SH-SY5Y (cell line): ENCODE measurements around the gene ABLIM2.

ENCODE experiments used
- GATA2 ChIP-seq: IDR thresholded peaks from 2 replicates; pipeline ENCODE4 v1.6.1; 2011; ENCODE audit warnings: mild to moderate bottlenecking, low read depth, low read length
- GATA3 ChIP-seq: IDR thresholded peaks from 2 replicates; pipeline ENCODE4 v1.6.1; 2011; ENCODE audit warnings: low read depth, mild to moderate bottlenecking, low read length, moderate library complexity

DNA sequence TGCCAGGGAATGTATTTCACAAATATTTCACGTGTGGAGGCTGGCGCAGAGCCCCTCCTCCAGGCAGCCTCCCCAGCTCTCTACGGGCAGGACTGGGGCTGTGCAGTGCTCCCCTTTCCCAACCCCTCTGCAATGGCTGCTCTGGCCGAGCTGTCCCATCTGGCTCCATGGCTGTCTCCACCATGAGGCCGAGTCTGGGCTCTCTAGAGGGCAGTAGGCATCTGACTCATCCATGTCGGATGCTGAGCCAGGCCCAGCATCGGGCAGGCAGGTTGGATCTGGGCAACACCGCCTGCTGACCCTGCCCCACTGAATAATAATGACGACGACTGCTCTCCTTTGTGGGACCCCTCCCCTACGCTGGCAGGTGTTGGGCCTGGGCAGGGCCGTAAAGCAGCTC is 29.5 kb upstream of the ABLIM2 start:
- no peak for TF ChIP-seq GATA3
- no peak for TF ChIP-seq GATA2
